Measurements from ENCODE around the gene TNN.

TNN gene

GRCh38 chr1:175171036-175171913, 103.6 kb downstream of the TNN start:
- DNase-seq, result no peak
- no peak for TF ChIP-seq CTCF (IDR thresholded peaks at IDR 0.05; ENCODE audit: low read depth, low read length, missing control alignments)
- H3K27me3 ChIP-seq (replicated peaks), result no peaks in the 10 kb centered on the region
- in situ Hi-C loops (cut with HindIII; ENCODE audit: low pct_ligation_motif_present, low sequenced_read_pairs), result no loop called here
- no peaks in the 10 kb centered on the region for H3K36me3 ChIP-seq (replicated peaks)
- no peak overlapping the region for H3K4me3 ChIP-seq (ENCODE audit: low read depth, low read length)
- H3K27ac ChIP-seq, result no peak overlapping the region

- TF ChIP-seq CTCF (IDR thresholded peaks at IDR 0.05; ENCODE audit: low read depth, low read length, missing control alignments), result no peak
- in situ Hi-C loops (cut with HindIII; ENCODE audit: low pct_ligation_motif_present, low sequenced_read_pairs), result no loop called here
- H3K27ac ChIP-seq, result no peak overlapping the region
- no peaks in the 10 kb centered on the region for H3K36me3 ChIP-seq (replicated peaks)
- H3K4me3 ChIP-seq (ENCODE audit: low read depth, low read length), result no peak overlapping the region
- DNase-seq, result no peak
- no peaks in the 10 kb centered on the region for H3K27me3 ChIP-seq (replicated peaks)
Measured at GRCh38 chr1:175172503-175172902, 104.9 kb downstream of the TNN start.

GRCh38 chr1:175173531-175173930, 105.9 kb downstream of the TNN start:
- DNase-seq, result no peak
- Histone ChIP-seq H3K36me3 (replicated peaks) (no peaks in the 10 kb centered on the region), H3K27ac (no peak overlapping the region), H3K27me3 (replicated peaks) (no peaks in the 10 kb centered on the region), H3K4me3 (ENCODE audit: low read depth, low read length) (no peak overlapping the region)
- in situ Hi-C loops (cut with HindIII; ENCODE audit: low pct_ligation_motif_present, low sequenced_read_pairs), result no loop called here
- TF ChIP-seq CTCF (IDR thresholded peaks at IDR 0.05; ENCODE audit: low read depth, low read length, missing control alignments), result no peak

GRCh38 chr1:175174309-175175102, 106.9 kb downstream of the TNN start:
- TF ChIP-seq CTCF (IDR thresholded peaks at IDR 0.05; ENCODE audit: low read depth, low read length, missing control alignments), result no peak
- in situ Hi-C loops (cut with HindIII; ENCODE audit: low pct_ligation_motif_present, low sequenced_read_pairs), result no loop called here
- H3K4me3 ChIP-seq (ENCODE audit: low read depth, low read length), result no peak overlapping the region
- no peak overlapping the region for H3K27ac ChIP-seq
- no peaks in the 10 kb centered on the region for H3K36me3 ChIP-seq (replicated peaks)
- no peaks in the 10 kb centered on the region for H3K27me3 ChIP-seq (replicated peaks)
- DNase-seq, result no peak

GRCh38 chr1:175176246-175176645, 108.6 kb downstream of the TNN start:
- in situ Hi-C loops (cut with HindIII; ENCODE audit: low pct_ligation_motif_present, low sequenced_read_pairs), result no loop called here
- Histone ChIP-seq H3K27me3 (replicated peaks) (no peaks in the 10 kb centered on the region), H3K27ac (no peak overlapping the region), H3K36me3 (replicated peaks) (no peaks in the 10 kb centered on the region), H3K4me3 (ENCODE audit: low read depth, low read length) (no peak overlapping the region)
- no peak for DNase-seq
- no peak for TF ChIP-seq CTCF (IDR thresholded peaks at IDR 0.05; ENCODE audit: low read depth, low read length, missing control alignments)

All from brain microvascular endothelial cell (primary cell).